ENCODE data around the gene CFAP90.
A peak's percentile ranks its signal among the peaks of the same experiment; 100 is the strongest.

The CFAP90 gene

DNA sequence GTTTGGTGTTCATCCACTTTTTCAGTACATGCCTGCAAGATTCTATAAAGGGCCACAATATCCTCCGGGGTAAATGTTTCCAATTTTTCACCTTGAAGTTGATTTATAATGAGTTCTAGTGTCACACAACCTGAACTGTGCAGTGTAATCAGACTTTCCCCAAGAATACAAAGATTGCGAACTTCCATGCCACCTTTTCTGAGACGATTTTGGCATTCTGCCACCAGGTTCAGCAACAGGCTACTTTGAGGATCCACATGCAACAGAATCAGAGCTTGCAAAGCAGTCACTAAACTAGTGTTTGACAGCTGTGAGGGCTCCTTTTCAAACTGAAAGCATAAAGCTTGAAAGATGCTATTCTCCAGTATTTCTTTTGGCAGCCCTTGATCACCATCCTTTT lies 16.3 kb upstream of the CFAP90 start:
- DNase-seq, result no peak

GRCh38 chr5:7866196-7866595 lies 15.3 kb upstream of the CFAP90 start:
- DNase-seq, result no peak

- no peak for DNase-seq
Measured at GRCh38 chr5:7857926-7858632, 7.1 kb upstream of the CFAP90 start.

DNA sequence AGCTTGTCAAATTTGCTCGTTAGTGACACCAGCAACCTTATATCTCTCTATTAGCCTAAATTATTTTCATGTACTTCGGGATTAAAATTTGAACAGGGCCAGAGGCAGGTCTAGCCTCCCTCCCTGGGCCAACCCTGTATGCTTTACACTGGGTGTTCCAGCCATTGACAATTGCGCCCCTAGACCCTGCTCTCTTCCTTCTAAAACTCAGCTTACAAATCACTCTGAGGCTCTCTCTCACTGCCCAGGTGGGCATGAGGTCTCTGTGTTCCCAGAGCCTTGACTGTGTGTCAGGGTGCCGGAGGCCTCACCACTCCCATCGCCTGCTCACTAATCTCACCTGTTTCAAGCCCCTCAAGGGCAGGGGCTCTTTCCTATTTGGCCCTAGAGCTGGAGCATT lies 6.4 kb upstream of the CFAP90 start:
- no peak for DNase-seq

GRCh38 chr5:7856855-7857254 lies 5.9 kb upstream of the CFAP90 start:
- peak; percentile 74 for DNase-seq

- DNase-seq, result no peak
Measured at GRCh38 chr5:7855611-7856010, 4.7 kb upstream of the CFAP90 start.

- DNase-seq, result no peak
Measured at GRCh38 chr5:7852988-7853387, 2.1 kb upstream of the CFAP90 start.

DNA sequence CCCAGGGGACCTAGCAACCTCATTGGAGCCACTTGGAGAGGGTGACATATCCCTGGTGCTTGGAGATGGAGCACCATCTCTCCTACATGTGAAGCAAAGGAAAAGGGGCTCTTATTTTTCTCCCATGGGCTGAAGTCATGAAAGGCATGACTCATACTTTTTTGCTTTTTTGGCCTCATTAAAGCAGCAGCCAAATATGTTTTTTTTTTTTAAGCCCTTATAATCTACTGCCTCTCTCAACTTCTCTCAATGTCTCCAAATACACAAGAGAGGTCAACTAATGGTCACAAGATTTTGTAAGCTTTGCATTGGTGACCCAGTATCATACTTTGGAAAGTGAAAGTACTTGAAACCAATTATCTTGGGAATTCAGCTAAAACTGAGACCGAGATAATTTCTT lies 1.6 kb upstream of the CFAP90 start:
- no peak for DNase-seq

DNA sequence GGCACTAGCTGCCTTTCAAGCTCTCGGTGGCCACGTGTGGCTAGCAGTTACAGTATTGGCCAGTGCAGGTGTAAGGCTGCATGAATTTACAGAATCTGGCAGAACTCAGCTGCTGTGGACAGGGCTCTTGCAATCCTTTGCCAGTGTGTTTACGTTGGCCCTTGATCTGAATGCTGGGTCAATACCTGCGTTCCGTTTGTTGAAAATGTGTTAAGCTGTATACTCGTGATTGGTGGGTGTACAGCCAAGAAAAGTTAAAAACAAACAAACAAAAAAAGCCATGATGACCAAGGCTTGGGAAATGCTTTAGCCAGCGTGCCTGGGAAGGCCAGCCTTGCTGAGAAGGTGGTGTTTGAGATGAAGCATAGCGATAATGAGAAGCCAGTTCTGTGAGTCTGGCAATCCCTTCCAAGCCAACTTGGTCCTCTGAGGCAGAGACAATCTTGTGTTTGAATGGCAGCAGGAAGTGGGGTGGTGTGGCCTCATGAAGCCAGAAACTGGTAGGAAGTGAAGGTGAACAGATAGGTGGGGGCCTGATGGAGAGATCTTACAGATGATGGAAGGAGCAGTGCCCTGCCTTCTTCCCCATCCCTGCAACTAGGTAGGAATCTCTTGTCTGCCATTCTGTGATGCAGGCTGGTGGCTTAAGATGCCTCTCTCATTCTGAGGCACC lies 820 bp upstream of the CFAP90 start:
- DNase-seq, result no peak

GRCh38 chr5:7851240-7851592 lies 283 bp upstream of the CFAP90 start:
- no peak for DNase-seq

DNA sequence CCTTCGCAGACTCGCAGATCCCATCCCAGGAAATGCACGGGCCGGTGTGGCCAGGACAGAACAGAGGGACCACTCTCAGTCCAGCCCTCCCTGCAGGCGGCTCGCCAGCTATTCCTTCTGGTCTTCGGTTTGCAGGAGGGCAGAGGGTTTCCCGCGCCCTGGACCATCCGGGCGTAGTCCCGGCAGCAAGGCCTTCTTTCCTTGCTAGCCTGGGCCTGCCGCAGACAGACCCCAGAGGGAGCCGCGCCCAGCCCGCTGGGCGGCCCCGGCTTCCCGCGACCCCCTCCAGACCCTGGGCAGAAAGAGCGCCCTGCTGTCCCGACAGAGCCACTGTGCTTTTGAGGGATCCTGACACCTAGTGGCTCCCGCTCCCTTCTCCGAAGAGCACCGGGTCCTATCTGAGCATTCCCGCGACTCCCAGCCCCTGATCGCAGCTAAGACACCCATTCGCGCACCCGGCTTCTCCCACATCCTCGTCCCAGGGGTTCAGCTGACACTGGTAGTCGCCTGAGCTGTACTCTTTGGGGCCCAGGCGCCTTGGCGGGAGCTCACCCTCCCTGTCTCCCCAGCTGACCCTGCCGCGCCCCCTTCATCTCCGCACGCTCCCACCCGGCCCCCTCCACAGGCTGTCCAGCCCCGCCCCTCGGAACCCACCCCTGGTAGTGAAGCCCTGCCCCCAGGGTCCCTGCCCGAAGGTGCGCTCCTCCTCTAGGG lies 1.1 kb downstream of the CFAP90 start:
- peak; percentile 83 for DNase-seq

- DNase-seq, result no peak
Measured at GRCh38 chr5:7848296-7848695, 2.6 kb downstream of the CFAP90 start.

DNA sequence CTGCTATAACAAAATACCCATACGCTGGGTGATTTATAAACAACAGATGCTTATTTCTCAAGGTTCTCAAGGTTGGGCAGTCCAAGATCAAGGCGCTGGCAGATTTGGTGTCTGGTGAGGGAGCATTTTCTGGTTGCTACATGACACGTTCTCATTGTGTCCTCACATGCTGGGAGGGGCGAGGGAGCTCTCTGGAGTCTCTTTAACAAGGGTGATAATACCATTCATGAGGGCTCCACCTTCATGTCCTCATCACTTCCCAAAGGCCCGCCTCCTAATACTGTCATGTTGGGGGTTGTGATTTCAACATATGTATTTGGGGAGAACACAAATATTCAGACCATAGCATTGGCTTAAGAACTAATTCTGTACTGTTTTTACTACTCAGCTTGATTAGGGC lies 4.6 kb downstream of the CFAP90 start:
- DNase-seq, result no peak

GRCh38 chr5:7845557-7845956 lies 5.4 kb downstream of the CFAP90 start:
- no peak for DNase-seq

DNA sequence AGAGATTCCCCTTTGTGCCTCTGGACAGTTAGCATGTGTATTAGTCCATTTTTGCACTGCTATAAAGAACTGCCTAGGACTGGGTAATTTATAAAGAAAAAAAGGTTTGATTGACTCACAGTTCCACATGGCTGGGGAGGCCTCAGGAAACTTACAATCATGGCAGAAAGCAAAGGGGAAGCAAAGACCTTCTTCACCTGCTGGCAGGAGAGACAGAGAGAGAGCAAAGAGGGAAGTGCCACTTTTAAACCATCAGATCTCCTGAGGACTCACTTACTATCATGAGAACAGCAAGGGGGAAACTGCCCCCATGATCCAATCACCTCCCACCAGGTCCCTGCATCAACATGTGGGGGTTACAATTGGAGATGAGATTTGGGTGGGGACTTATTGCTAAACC lies 6.0 kb downstream of the CFAP90 start:
- DNase-seq, result no peak

DNA sequence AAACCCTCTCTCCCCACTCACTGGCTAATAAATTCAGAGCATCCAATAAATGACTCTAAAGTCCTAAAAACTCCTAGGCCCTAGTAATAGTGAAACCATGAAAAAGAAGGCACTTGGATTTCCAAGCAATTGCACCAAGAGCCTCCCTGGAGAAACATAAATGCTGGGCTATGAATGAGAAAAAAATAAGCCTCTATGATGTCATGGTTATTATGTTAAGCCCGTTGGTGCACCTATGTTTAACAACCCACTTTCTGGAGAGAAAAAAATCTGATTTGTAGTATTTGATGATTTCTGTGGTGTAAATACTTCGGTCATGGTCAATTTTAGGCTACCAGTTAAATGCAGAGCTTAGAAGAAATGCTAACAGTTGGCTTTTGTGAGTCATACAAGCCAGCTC lies 8.4 kb downstream of the CFAP90 start:
- DNase-seq, result no peak

DNA sequence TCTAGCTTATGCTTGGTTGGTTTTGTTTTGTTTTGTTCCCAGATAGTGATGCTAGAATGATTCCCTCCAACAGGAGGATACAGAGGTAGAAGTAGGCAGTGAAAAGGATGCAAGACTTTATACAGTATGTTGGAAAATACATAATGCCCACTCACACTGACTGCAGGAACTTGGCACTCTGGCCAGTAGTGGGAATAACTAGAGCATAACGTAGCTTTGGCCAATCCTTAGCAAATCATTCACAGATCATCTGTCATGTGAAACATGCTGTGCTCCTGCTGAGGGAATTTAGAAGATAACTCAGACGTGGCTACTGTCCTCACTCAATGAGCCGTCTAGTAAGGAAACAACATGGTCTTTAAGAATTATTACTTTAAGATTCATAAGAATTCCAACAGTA lies 13.5 kb downstream of the CFAP90 start:
- DNase-seq, result peak; percentile 16

DNA sequence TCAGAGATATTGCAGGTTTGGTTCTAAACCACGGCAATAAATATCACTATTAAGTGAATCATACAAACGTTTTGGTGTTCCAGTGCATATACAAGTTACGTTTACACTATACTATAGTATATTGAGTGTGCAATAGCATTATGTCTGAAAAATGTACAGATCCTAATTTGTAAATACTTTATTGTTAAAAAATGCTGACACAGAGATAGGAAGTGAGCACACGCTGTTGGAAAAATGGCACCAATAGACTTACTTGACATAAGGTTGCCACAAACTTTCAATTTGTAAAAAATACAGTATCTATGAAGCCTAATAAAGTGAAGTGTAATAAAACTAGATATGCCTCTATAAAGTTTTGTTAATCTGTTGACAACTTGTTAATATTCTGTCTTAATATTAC lies 16.0 kb downstream of the CFAP90 start:
- no peak for DNase-seq

- no peak for DNase-seq
Measured at GRCh38 chr5:7828269-7828668, 22.7 kb downstream of the CFAP90 start.

- no peak for DNase-seq
Measured at GRCh38 chr5:7827610-7828009, 23.3 kb downstream of the CFAP90 start.

DNA sequence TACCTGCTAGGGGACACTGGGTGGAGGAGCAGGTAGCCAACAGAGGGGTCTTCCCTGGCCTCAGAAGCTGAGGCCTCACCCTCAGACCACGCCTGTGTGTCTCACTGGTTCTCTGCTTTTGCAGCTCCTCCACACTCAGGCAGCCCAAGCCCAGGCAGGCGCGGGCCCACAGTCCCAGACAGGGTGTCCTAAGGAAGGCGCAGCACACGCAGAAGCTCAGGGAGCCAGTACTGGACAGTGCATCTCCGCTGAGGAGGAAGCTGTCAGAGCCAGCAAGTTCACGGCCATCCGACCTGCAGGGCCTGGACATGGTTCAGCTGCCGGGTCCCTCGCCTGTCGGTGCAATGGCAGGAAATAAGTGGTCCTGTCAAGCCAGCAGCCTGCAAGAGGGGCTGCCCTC lies 25.3 kb downstream of the CFAP90 start:
- DNase-seq, result no peak

DNA sequence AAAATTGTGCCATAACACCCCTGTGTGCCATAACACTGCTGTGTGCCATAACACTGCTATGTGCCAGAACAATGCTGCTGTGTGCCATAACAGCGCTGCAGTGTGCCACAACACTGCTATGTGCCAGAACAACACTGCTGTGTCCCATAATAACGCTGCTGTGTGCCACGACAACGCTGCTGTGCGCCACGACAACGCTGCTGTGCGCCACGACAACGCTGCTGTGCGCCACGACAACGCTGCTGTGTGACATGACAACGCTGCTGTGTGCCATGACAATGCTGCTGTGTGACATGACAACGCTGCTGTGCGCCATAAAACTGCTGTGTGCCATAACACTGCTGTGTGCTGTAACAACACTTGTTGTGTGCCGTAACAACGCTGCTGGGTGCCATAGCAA lies 25.9 kb downstream of the CFAP90 start:
- no peak for DNase-seq

GRCh38 chr5:7823594-7823993 lies 27.3 kb downstream of the CFAP90 start:
- DNase-seq, result no peak

GRCh38 chr5:7822449-7822848 lies 28.5 kb downstream of the CFAP90 start:
- DNase-seq, result no peak

DNA sequence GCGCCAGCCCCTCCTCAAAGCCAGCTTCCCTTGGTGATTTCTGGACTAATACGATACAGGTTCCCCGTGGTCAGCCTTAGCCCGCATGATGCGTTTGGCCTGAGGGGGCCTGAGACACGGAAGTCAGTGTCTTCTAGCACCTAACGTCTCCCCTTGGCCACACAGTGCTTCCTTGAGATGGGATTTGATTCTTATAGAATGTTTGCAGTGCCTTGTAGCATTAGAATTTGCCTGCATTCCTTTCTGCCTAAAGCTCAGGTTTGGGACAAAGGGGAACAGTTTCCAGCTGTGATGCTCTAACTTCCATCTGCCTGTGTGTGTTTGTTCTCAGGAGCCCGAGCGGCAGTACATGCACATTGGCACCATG lies 34.4 kb downstream of the CFAP90 start:
- DNase-seq, result no peak

All from islet precursor cell (in vitro differentiated cells).